ENCODE data around the gene PRKCH.

DNA sequence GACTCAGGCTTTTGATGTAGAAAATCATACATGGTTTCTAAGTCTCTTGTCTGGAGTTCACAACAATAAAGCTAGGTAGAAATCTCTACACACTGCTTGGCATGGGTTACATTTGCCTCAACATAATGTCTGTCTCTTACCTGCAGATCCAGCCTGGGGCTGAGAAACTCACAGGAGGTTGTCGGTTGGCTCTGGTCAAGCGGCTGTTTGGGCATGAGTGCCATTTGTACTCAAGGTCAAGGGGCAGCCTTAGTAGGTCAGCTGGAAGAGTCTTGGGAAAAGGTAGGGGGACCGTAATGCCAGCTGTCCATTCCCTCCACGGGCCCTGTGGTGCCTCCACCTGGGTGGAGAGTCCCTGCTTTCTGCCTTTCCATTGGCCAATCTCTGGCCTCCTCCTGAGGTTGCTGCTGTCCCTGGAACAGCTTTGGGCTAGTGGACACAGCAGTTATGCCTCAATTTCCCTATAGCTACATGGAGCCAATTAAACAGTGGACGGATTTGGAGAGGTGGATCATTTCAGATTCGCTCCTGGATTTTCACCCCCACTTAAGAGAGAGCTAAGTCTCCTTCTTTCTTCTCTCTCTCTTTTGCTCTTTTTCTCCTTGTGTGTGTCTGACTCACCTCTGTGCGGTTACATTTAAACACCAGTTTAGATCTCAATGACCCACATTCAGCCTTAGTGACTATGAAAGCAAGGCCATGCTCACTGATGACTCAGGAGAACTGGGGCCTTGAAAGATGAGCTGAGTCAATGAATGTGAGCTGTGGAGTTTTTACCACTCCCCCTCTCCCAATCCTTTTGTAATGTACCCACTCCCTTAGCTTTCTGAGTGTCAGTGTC is 241.2 kb downstream of the PRKCH start:
- TF ChIP-seq, protein P1, sequence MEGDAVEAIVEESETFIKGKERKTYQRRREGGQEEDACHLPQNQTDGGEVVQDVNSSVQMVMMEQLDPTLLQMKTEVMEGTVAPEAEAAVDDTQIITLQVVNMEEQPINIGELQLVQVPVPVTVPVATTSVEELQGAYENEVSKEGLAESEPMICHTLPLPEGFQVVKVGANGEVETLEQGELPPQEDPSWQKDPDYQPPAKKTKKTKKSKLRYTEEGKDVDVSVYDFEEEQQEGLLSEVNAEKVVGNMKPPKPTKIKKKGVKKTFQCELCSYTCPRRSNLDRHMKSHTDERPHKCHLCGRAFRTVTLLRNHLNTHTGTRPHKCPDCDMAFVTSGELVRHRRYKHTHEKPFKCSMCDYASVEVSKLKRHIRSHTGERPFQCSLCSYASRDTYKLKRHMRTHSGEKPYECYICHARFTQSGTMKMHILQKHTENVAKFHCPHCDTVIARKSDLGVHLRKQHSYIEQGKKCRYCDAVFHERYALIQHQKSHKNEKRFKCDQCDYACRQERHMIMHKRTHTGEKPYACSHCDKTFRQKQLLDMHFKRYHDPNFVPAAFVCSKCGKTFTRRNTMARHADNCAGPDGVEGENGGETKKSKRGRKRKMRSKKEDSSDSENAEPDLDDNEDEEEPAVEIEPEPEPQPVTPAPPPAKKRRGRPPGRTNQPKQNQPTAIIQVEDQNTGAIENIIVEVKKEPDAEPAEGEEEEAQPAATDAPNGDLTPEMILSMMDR (IDR thresholded peaks at IDR 0.05) = no peak
- no peak for TF ChIP-seq POLR2AphosphoS5 (IDR thresholded peaks at IDR 0.05; ENCODE audit: low read depth, low read length)
- TF ChIP-seq, protein P2, sequence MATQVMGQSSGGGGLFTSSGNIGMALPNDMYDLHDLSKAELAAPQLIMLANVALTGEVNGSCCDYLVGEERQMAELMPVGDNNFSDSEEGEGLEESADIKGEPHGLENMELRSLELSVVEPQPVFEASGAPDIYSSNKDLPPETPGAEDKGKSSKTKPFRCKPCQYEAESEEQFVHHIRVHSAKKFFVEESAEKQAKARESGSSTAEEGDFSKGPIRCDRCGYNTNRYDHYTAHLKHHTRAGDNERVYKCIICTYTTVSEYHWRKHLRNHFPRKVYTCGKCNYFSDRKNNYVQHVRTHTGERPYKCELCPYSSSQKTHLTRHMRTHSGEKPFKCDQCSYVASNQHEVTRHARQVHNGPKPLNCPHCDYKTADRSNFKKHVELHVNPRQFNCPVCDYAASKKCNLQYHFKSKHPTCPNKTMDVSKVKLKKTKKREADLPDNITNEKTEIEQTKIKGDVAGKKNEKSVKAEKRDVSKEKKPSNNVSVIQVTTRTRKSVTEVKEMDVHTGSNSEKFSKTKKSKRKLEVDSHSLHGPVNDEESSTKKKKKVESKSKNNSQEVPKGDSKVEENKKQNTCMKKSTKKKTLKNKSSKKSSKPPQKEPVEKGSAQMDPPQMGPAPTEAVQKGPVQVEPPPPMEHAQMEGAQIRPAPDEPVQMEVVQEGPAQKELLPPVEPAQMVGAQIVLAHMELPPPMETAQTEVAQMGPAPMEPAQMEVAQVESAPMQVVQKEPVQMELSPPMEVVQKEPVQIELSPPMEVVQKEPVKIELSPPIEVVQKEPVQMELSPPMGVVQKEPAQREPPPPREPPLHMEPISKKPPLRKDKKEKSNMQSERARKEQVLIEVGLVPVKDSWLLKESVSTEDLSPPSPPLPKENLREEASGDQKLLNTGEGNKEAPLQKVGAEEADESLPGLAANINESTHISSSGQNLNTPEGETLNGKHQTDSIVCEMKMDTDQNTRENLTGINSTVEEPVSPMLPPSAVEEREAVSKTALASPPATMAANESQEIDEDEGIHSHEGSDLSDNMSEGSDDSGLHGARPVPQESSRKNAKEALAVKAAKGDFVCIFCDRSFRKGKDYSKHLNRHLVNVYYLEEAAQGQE (IDR thresholded peaks at IDR 0.05; ENCODE audit: insufficient read depth in 1 of 2, low read depth in 2 of 2, low read length in 1 of 2) = no peak

Measured in Panc1 (cell line).